PFSK-1 (cell line): ENCODE results near the gene ACTN1.
A peak's percentile ranks its signal among the peaks of the same experiment; 100 is the strongest.

Source experiments
- FOXP2 ChIP-seq: optimal IDR thresholded peaks from 2 replicates; pipeline ENCODE3; 2011; ENCODE audit warnings: borderline replicate concordance, control low read depth, inconsistent platforms; ENCODE audit not compliant: insufficient read depth; ENCODE audit errors: extremely low read length, extremely low read depth
- POLR2AphosphoS5 ChIP-seq: IDR thresholded peaks from 2 replicates; pipeline ENCODE4 v1.6.1; 2012; ENCODE audit warnings: low read depth, mild to moderate bottlenecking, control low read depth, low read length, moderate library complexity
- SIN3A ChIP-seq: IDR thresholded peaks from 2 replicates; pipeline ENCODE4 v1.6.1; 2012; ENCODE audit warnings: mild to moderate bottlenecking, low read length, moderate library complexity, borderline replicate concordance; ENCODE audit not compliant: insufficient read depth
- TAF1 ChIP-seq: IDR thresholded peaks from 2 replicates; pipeline ENCODE4 v1.6.1; 2012; ENCODE audit warnings: low read length, control low read depth, borderline replicate concordance; ENCODE audit not compliant: insufficient read depth
- TF ChIP-seq, protein P1 (sequence below), 2 experiments: IDR thresholded peaks; 2 replicates each; pipeline versions ENCODE4 v1.6.1 to v1.8.0; 2011 to 2012; ENCODE audit warnings: low read depth in 2 of 2, low read length in 2 of 2, control low read depth in 1 of 2, inconsistent platforms in 1 of 2, mild to moderate bottlenecking in 1 of 2, moderate library complexity in 1 of 2; ENCODE audit not compliant: insufficient read depth in 1 of 2

ACTN1 gene

DNA sequence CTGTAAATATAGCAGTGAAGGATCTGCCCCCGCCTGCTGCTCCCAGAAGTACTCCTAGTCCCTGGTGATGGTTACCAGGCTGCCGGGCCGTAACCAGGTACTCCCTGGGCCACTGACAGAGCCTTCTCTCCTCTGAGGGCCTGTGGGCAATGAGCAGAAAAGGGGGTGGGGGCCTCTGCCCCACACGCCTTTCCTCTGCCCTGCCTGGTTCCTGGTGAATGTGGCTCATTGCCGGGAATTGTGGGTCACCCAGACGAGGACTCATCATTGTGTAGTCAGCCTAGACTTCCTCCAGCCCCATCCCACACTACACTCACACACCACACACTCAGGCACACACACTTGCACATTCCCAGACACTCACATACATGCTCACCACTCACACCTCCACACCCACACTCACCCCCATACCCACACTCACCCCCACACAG, 35.7 kb upstream of the ACTN1 start:
- TF ChIP-seq FOXP2 (no peak), TAF1 (no peak), POLR2AphosphoS5 (no peak), SIN3A (no peak)
- TF ChIP-seq, protein P1, sequence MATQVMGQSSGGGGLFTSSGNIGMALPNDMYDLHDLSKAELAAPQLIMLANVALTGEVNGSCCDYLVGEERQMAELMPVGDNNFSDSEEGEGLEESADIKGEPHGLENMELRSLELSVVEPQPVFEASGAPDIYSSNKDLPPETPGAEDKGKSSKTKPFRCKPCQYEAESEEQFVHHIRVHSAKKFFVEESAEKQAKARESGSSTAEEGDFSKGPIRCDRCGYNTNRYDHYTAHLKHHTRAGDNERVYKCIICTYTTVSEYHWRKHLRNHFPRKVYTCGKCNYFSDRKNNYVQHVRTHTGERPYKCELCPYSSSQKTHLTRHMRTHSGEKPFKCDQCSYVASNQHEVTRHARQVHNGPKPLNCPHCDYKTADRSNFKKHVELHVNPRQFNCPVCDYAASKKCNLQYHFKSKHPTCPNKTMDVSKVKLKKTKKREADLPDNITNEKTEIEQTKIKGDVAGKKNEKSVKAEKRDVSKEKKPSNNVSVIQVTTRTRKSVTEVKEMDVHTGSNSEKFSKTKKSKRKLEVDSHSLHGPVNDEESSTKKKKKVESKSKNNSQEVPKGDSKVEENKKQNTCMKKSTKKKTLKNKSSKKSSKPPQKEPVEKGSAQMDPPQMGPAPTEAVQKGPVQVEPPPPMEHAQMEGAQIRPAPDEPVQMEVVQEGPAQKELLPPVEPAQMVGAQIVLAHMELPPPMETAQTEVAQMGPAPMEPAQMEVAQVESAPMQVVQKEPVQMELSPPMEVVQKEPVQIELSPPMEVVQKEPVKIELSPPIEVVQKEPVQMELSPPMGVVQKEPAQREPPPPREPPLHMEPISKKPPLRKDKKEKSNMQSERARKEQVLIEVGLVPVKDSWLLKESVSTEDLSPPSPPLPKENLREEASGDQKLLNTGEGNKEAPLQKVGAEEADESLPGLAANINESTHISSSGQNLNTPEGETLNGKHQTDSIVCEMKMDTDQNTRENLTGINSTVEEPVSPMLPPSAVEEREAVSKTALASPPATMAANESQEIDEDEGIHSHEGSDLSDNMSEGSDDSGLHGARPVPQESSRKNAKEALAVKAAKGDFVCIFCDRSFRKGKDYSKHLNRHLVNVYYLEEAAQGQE (IDR thresholded peaks at IDR 0.05; ENCODE audit: insufficient read depth in 1 of 2, low read depth in 2 of 2, low read length in 2 of 2): no peak

DNA sequence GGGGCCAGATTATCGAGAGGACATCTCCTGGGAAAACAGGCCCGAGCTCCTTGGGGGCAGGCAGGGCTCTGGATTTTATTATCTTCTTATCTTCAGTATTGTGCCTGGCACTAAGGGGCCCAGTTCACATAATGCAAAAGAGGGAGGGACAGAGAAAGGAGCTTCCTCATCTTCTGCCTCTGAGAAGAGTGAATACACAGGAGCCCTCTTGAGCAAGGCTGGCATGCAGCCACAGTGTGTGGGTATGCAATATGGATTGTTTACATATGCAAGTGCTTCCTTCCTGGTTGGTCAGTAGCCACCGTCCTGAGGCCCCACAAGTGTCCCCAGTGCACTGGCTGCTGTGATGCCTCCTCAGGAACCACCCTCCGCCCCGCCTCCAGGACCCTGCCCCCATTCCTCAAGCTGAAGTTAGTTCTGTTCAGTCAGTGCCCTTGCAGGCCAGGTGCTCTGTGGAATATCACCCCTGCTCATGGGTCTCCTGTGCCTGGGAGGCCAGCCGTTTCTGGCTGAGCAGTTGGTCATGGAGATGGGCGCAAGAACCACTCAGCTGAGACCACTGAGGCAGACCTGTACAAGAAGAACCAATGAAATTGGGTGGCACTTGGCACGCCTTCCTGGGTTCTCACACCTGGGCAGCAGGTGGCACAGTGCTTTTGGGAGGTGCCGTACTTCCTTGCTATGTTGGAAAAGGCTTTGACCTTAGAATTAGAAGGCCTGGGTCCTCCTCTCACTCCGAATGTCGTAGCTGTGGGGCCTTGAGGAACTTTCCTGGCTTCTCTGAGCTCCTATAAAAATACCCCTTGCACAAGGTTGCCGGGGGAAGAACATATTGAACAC, 35.1 kb upstream of the ACTN1 start:
- peak; percentile 81 for TF ChIP-seq FOXP2
- TF ChIP-seq, protein P1 (IDR thresholded peaks at IDR 0.05; ENCODE audit: insufficient read depth in 1 of 2, low read depth in 2 of 2, low read length in 2 of 2): no peak

DNA sequence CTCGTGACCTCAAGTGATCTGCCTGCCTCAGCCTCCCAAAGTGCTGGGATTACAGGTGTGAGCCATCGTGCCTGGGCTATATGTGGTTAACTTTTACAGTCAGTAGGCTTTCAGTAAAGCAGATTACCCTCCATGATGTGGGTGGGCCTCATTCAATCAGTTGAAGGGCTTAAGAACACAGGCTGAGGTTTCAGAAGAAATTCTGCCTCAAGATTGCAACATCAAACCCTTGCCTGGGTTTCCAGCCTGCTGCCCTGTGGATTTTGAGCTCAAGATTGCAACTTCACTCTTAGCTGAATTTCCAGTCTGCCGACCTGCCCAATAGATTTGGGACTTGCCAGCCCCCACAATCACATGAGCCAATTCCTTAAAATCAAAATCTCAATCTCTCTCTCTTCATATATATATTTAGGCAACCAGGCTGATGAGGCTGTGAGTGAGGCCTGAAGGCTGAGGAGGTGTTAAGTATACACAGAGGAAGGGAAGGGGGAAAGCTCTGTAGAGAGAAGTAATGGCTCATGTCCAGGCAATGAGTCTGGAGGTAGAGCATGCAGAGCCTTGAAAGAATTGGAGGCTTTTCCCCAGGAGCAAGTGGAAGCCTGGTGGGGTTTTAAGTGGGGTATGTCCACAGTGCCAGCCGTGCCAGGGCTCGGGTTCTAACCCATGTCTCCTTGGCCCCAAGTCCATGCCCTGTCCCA, 33.3 kb upstream of the ACTN1 start:
- TF ChIP-seq, protein P1 (IDR thresholded peaks at IDR 0.05; ENCODE audit: insufficient read depth in 1 of 2, low read depth in 2 of 2, low read length in 2 of 2): no peak
- no peak for TF ChIP-seq TAF1
- TF ChIP-seq POLR2AphosphoS5: no peak

DNA sequence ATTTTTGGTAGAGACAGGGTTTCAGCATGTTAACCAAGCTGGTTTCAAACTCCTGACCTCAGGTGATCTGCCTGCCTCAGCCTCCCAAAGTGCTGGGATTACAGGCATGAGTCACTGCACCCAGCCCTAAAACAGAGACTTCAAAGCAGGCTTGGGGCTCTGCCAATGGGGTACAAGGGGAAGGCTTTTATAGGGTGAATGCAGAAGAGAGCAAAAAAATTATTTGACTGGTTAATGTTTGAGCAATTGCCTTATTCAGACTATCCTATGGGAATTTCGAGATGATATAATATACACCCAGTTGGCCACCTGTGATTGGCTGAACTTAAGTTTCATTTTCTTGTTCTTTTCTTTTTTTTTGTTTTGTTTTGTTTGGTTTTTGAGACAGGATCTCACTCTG, 31.5 kb upstream of the ACTN1 start:
- TF ChIP-seq SIN3A (no peak), TAF1 (no peak), POLR2AphosphoS5 (no peak), FOXP2 (no peak)
- TF ChIP-seq, protein P1 (IDR thresholded peaks at IDR 0.05; ENCODE audit: insufficient read depth in 1 of 2, low read depth in 2 of 2, low read length in 2 of 2): no peak
